Lung (tissue), 12 donors: ENCODE results near the gene GPC6. TPM values are rescaled to one million over a fixed set of nuclear protein-coding genes. Genes with fewer than 3 reads are reported as not detected.

ENCODE experiments used
- ATAC-seq: fragments of 200-7000 bp; cut with Tn5 transposase; one replicate; pipeline ENCODE4 v1.9.1; 2020; ENCODE audit warnings: moderate number of reproducible peaks; ENCODE audit not compliant: insufficient read depth, low FRiP score
- DNase-seq, 3 donors: peaks; one replicate each; pipeline ENCODE4 v3.0.0-alpha.2; 2013 to 2017
- H3K27ac ChIP-seq, 2 donors: one replicate each; pipeline ENCODE4 v1.5.1; 2013; ENCODE audit warnings: mild to moderate bottlenecking in 2 of 2, moderate library complexity in 2 of 2, control low read depth in 1 of 2, inconsistent platforms in 1 of 2, low read depth in 1 of 2, low read length in 1 of 2
- H3K27me3 ChIP-seq, 3 donors: one replicate each; pipeline ENCODE4 v1.5.1; 2013; ENCODE audit warnings: low read length in 2 of 3; ENCODE audit not compliant: control insufficient read depth in 3 of 3, insufficient read depth in 3 of 3
- H3K36me3 ChIP-seq, 4 donors: one replicate each; pipeline ENCODE4 v1.5.1; 2013; ENCODE audit warnings: low read length in 4 of 4, mild to moderate bottlenecking in 1 of 4, moderate library complexity in 1 of 4; ENCODE audit not compliant: control insufficient read depth in 4 of 4, insufficient read depth in 4 of 4
- H3K4me1 ChIP-seq, 5 donors: one replicate each; pipeline ENCODE4 v1.5.1; 2013; ENCODE audit warnings: low read length in 5 of 5, mild to moderate bottlenecking in 2 of 5, moderate library complexity in 1 of 5; ENCODE audit not compliant: control insufficient read depth in 5 of 5, insufficient read depth in 5 of 5
- H3K4me3 ChIP-seq: one replicate; pipeline ENCODE4 v1.5.1; 2013; ENCODE audit warnings: mild to moderate bottlenecking, control low read depth, moderate library complexity
- H3K9ac ChIP-seq, 2 donors: one replicate each; pipeline ENCODE4 v1.5.1; 2013; ENCODE audit warnings: low read length in 2 of 2, control low read depth in 1 of 2; ENCODE audit not compliant: insufficient read depth in 1 of 2
- H3K9me3 ChIP-seq, 4 donors: one replicate each; pipeline ENCODE4 v1.5.1; 2013; ENCODE audit warnings: low read length in 3 of 4, mild to moderate bottlenecking in 1 of 4, moderate library complexity in 1 of 4; ENCODE audit not compliant: control insufficient read depth in 4 of 4, insufficient read depth in 3 of 4
- WGBS, 2 donors: extraction: QIAGEN DNeasy Blood & Tissue Kit; methylation state at CpG; one replicate each; pipeline ENCODE4 v1.1.7; 2013; 5-methylcytosine and 5-hydroxymethylcytosine counted together
- polyA plus RNA-seq, 2 donors: library from polyadenylated mRNA; stranded (reverse); fragments of 200-250 nt; gene quantifications; one replicate each; pipeline ENCODE4 v1.2.1, GENCODE V29; 2013
- total RNA-seq, 2 donors: library from RNA; depleted of rRNA in 1 of 2; stranded (reverse); fragments of >200 nt in 1 of 2; gene quantifications; one replicate each; pipeline ENCODE4 v1.2.1, GENCODE V29; 2014 to 2021
- TF ChIP-seq, protein P1 (sequence below): IDR thresholded peaks from 2 replicates; pipeline ENCODE4 v1.5.1; 2012; ENCODE audit warnings: mild to moderate bottlenecking; ENCODE audit errors: control extremely low read depth, extremely low read depth
- donor health status: control.
- donor health status: control.
- donor health status: Bipolar disorder and iron deficiency.
- donor health status: healthy.
- donor health status: DM: yes; HTN: yes; CAD: no.

Gene GPC6
- total and polyA plus RNA-seq, 4 donors = 0.45 to 31.4 (median 4.8) TPM

DNA sequence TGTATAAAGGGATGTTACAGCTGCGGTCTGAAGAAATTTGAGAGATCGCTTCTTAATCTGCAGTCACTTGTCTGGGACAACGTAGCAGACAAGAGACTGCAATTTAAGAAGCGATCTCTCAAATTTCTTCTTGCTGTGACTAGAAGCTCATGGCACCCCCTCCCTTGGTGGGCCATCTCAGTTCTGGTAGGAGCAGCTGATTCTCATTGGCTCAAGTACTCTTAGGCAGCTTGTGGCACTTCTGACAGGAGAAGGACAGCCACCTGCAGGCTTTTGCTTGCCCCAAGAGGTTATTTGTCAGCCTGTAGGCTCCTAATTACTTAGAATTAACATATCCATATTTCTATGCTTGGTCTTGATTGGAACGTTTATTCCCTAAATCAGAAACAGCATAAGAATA is 749.9 kb downstream of the GPC6 start:
- Histone ChIP-seq H3K36me3 (no peaks in the 10 kb centered on the region), H3K4me1 (peaks cover 0 to 4% (median 0%) of the 10 kb centered on the region in 5 donors), H3K27me3 (no peaks in the 10 kb centered on the region), H3K4me3 (no peak overlapping the region), H3K9me3 (no peaks in the 10 kb centered on the region), H3K9ac (no peak overlapping the region), H3K27ac (no peak overlapping the region)
- TF ChIP-seq, protein P1, sequence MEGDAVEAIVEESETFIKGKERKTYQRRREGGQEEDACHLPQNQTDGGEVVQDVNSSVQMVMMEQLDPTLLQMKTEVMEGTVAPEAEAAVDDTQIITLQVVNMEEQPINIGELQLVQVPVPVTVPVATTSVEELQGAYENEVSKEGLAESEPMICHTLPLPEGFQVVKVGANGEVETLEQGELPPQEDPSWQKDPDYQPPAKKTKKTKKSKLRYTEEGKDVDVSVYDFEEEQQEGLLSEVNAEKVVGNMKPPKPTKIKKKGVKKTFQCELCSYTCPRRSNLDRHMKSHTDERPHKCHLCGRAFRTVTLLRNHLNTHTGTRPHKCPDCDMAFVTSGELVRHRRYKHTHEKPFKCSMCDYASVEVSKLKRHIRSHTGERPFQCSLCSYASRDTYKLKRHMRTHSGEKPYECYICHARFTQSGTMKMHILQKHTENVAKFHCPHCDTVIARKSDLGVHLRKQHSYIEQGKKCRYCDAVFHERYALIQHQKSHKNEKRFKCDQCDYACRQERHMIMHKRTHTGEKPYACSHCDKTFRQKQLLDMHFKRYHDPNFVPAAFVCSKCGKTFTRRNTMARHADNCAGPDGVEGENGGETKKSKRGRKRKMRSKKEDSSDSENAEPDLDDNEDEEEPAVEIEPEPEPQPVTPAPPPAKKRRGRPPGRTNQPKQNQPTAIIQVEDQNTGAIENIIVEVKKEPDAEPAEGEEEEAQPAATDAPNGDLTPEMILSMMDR = no peak
- DNase-seq = no peak
- ATAC-seq = no peak
- WGBS, 2 donors = 89 to 90% methylated on average over 5 of the region's 5 CpGs

DNA sequence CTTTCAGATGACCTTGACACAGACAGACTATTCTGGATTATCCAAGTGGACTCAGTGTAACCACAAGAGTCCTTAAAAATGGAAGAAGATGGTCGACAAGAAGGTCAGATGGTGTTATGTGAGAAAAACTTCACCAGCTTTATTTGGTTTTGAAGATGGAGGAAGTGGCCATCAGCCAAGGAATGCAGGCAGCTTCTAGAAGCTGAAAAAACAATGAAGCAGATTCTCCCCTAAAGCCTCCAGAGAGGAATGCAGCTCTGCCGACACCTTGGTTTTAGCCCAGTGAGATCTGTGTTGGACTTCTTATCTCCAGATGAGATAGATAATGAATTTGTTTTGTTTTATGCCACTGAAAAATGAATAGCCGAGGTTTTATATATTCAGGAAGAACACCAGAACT is 751.4 kb downstream of the GPC6 start:
- no peaks in the 10 kb centered on the region for H3K4me1 ChIP-seq
- H3K27me3 ChIP-seq = no peaks in the 10 kb centered on the region
- TF ChIP-seq, protein P1 = no peak
- ATAC-seq = no peak
- no peak overlapping the region for H3K9ac ChIP-seq
- H3K36me3 ChIP-seq = no peaks in the 10 kb centered on the region
- H3K9me3 ChIP-seq = no peaks in the 10 kb centered on the region
- no peak for DNase-seq
- H3K27ac ChIP-seq = no peak overlapping the region
- WGBS, 2 donors = 78 to 85% methylated on average over 3 of the region's 3 CpGs
- H3K4me3 ChIP-seq = no peak overlapping the region

DNA sequence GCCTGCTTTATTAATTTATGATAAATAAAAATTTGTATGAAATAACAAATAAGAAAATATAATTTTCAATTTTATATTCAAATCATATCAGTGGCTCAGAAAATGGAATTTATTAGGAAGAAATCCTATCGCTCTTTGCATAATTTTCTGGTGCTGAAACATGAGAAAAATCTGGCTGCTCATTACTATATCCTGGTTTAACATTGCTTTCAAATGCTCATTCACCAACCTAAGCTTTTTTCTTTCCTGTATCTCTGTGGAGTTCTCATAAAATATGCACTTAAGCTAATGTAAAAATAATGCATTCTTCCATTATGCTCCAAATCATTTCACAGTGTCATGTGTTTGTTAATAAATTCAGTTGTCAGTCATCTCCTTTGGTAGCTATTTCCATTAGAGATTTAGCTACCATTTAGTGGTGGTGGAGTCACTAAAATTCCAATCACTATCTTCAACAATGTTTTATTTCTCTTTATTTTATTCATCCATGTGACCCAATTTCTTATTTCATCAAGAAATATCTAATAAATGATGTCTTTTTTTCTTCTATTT is 754.9 kb downstream of the GPC6 start:
- Histone ChIP-seq H3K4me3 (no peak overlapping the region), H3K9me3 (no peaks in the 10 kb centered on the region), H3K36me3 (no peaks in the 10 kb centered on the region), H3K27me3 (no peaks in the 10 kb centered on the region), H3K4me1 (no peaks in the 10 kb centered on the region), H3K27ac (no peak overlapping the region), H3K9ac (no peak overlapping the region)
- ATAC-seq = no peak
- peak in 2 of 3 donors; percentile 25 to 50 for DNase-seq
- WGBS, 2 donors = 90 to 92% methylated on average over 1 of the region's 1 CpG
- TF ChIP-seq, protein P1 = no peak

DNA sequence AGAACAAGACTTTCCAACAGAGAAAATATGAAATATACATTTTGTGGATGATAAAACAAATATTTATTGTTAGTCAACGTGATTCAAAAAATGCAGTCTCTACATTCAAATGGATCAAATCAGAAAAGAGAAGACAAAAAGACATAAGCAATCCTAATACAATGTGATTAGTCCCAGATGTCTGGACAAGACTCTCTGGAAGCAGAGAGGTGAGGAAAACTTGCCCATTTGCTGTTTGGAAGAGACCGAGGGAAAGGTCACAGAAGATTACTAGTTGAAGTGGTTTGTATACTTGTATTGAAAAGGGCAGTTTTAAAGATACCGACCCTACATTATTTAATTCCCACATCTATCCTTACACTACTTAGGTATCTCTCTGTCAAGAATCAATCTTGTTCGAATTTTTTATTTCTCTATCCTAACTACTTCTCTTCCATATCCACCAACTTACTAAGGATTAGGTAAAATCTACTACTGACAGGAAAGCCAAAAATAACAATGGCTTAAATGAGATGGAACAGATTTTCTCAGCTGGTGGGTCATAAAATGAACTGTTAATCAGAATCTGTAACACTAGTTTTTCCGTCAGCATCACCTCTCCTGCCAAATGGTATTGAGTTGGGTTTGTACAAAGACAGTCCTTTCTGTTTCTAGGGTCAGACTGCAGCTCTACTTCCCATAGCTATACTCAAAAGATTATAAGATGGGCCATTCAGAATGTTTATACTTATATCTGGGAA is 755.7 kb downstream of the GPC6 start:
- H3K9me3 ChIP-seq = no peaks in the 10 kb centered on the region
- TF ChIP-seq, protein P1 = no peak
- no peaks in the 10 kb centered on the region for H3K4me1 ChIP-seq
- H3K27me3 ChIP-seq = no peaks in the 10 kb centered on the region
- no peak overlapping the region for H3K4me3 ChIP-seq
- ATAC-seq (no peak), DNase-seq (no peak)
- 82 to 90% methylated on average over 5 of the region's 5 CpGs for WGBS, 2 donors
- H3K36me3 ChIP-seq = no peaks in the 10 kb centered on the region
- H3K9ac ChIP-seq = no peak overlapping the region
- H3K27ac ChIP-seq = no peak overlapping the region
